ENCODE measurements around the gene FAM168A.
A peak's percentile ranks its signal among the peaks of the same experiment; 100 is the strongest.

Gene FAM168A

GRCh38 chr11:73387594-73388264 lies 210.2 kb downstream of the FAM168A start:
- Histone ChIP-seq H3K27ac (replicated peaks) (peak overlapping the region; percentile 87), H3K4me3 (replicated peaks; ENCODE audit: insufficient read depth, low read length) (no peak overlapping the region), H3K27me3 (ENCODE audit: insufficient read depth, poor library complexity, severe bottlenecking) (no peaks in the 10 kb centered on the region)
- DNase-seq (ENCODE audit: low read depth in 1 of 2, low spot score in 1 of 2): peak in 1 of 2 experiments; percentile 58
- TF ChIP-seq GABPA (IDR thresholded peaks at IDR 0.05; ENCODE audit: low read depth): no peak
- no peak for TF ChIP-seq POLR2AphosphoS5 (IDR thresholded peaks at IDR 0.05; ENCODE audit: low read depth)
- TF ChIP-seq REST (IDR thresholded peaks at IDR 0.05; ENCODE audit: insufficient replicate concordance, low read depth): no peak
- no peak for TF ChIP-seq SPI1 (IDR thresholded peaks at IDR 0.05; ENCODE audit: borderline replicate concordance, low read depth)
- no peak for TF ChIP-seq CTCF (IDR thresholded peaks at IDR 0.05; ENCODE audit: insufficient read depth, low read length)

- H3K27me3 ChIP-seq (ENCODE audit: insufficient read depth, poor library complexity, severe bottlenecking): no peaks in the 10 kb centered on the region
- 0 out of 2 replicates have a peak overlapping the region, but pooled peaks have one; percentile 14 for H3K4me3 ChIP-seq (replicated peaks; ENCODE audit: insufficient read depth, low read length)
- H3K27ac ChIP-seq (replicated peaks): peak overlapping the region; percentile 87
- DNase-seq (ENCODE audit: low read depth in 1 of 2, low spot score in 1 of 2): no peak
- TF ChIP-seq POLR2AphosphoS5 (IDR thresholded peaks at IDR 0.05; ENCODE audit: low read depth) (no peak), SPI1 (IDR thresholded peaks at IDR 0.05; ENCODE audit: borderline replicate concordance, low read depth) (no peak), GABPA (IDR thresholded peaks at IDR 0.05; ENCODE audit: low read depth) (no peak), CTCF (IDR thresholded peaks at IDR 0.05; ENCODE audit: insufficient read depth, low read length) (no peak), REST (IDR thresholded peaks at IDR 0.05; ENCODE audit: insufficient replicate concordance, low read depth) (no peak)
Measured at GRCh38 chr11:73386546-73386945, 211.4 kb downstream of the FAM168A start.

GRCh38 chr11:73386016-73386415 lies 211.9 kb downstream of the FAM168A start:
- peak overlapping the region; percentile 87 for H3K27ac ChIP-seq (replicated peaks)
- TF ChIP-seq SPI1 (IDR thresholded peaks at IDR 0.05; ENCODE audit: borderline replicate concordance, low read depth) (no peak), REST (IDR thresholded peaks at IDR 0.05; ENCODE audit: insufficient replicate concordance, low read depth) (no peak), POLR2AphosphoS5 (IDR thresholded peaks at IDR 0.05; ENCODE audit: low read depth) (no peak), CTCF (IDR thresholded peaks at IDR 0.05; ENCODE audit: insufficient read depth, low read length) (no peak), GABPA (IDR thresholded peaks at IDR 0.05; ENCODE audit: low read depth) (no peak)
- peak overlapping the region; percentile 14; the same call in 1 of the 2 replicates for H3K4me3 ChIP-seq (replicated peaks; ENCODE audit: insufficient read depth, low read length)
- H3K27me3 ChIP-seq (ENCODE audit: insufficient read depth, poor library complexity, severe bottlenecking): no peaks in the 10 kb centered on the region
- DNase-seq (ENCODE audit: low read depth in 1 of 2, low spot score in 1 of 2): peak in 1 of 2 experiments; percentile 96

Data from HL-60 (cell line).